ENCODE data around the gene NKX6-2.

NKX6-2 gene

GRCh38 chr10:132785723-132786475 is at the start of gene NKX6-2:
Gene NKX6-2, minus strand, starts transcription at chr10:132786147. Its CDS starts 199 bp downstream, at chr10:132785948.
- Histone ChIP-seq H3K4me3 (ENCODE audit: low read depth, low read length) (no peak within 1 kb of the TSS), H3K27ac (no peak within 1 kb of the TSS), H3K27me3 (replicated peaks) (peaks cover 60% of the 10 kb centered on the region), H3K36me3 (replicated peaks) (no peaks in the 10 kb centered on the region)
- no peak for DNase-seq
- in situ Hi-C loops (cut with HindIII; ENCODE audit: low pct_ligation_motif_present, low sequenced_read_pairs), result no loop called here
- TF ChIP-seq, protein P1, sequence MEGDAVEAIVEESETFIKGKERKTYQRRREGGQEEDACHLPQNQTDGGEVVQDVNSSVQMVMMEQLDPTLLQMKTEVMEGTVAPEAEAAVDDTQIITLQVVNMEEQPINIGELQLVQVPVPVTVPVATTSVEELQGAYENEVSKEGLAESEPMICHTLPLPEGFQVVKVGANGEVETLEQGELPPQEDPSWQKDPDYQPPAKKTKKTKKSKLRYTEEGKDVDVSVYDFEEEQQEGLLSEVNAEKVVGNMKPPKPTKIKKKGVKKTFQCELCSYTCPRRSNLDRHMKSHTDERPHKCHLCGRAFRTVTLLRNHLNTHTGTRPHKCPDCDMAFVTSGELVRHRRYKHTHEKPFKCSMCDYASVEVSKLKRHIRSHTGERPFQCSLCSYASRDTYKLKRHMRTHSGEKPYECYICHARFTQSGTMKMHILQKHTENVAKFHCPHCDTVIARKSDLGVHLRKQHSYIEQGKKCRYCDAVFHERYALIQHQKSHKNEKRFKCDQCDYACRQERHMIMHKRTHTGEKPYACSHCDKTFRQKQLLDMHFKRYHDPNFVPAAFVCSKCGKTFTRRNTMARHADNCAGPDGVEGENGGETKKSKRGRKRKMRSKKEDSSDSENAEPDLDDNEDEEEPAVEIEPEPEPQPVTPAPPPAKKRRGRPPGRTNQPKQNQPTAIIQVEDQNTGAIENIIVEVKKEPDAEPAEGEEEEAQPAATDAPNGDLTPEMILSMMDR (IDR thresholded peaks at IDR 0.05; ENCODE audit: low read depth, low read length, missing control alignments), result no peak

DNA sequence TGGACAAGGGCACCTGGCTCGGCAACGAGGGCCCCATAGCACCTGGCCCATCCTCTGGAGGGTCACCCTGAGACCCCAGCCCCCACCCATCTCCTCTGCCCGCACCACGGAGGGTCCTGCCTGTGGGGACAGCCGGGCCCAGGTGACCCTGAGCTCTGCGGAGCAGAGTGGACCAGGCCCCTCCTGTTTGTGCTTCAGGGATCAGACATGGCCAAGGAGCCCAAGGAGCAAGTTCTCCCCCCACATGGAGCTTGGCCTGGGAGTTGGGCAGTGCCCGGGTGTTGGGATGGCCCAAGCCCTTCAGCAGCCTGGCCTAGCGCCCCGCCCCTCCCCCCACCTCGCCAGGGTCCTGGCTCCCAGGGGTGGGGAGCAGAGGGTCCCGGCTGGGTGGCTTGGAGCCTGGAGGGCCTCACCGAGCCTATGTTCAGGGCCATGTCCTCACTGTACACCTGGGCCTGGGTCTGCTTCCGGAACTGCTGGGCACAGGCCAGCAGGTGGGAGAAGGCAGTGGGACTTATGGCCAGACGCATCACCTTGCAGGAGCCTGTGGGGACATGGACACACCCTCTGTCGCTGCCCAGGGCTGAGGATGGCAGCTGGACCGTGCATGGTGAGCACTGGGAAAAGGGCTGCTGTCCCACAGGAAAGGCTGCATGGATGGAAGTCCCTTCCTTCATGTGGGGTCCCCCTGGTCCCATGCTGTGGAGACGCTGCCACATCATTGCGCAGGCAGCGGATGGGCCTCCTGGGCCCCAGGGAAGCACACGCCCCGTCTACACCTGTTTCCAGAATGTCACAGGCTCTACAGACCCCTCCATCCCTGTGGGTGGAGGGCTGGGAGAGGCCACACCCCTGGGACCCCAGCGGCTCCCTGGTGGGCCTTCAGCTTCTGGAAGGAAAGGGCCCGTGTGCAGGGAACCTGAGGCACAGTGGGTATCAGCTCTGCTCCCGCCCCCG is 49.2 kb upstream of the NKX6-2 start:
- H3K36me3 ChIP-seq (replicated peaks), result no peaks in the 10 kb centered on the region
- peaks cover 10% of the 10 kb centered on the region for H3K27me3 ChIP-seq (replicated peaks)

GRCh38 chr10:132834311-132834761 is 48.4 kb upstream of the NKX6-2 start:
- DNase-seq, result no peak
- in situ Hi-C loops (cut with HindIII; ENCODE audit: low pct_ligation_motif_present, low sequenced_read_pairs), result no loop called here
- Histone ChIP-seq H3K4me3 (ENCODE audit: low read depth, low read length) (no peak overlapping the region), H3K36me3 (replicated peaks) (no peaks in the 10 kb centered on the region), H3K27me3 (replicated peaks) (peaks cover 10% of the 10 kb centered on the region), H3K27ac (no peak overlapping the region)
- TF ChIP-seq, protein P1 (IDR thresholded peaks at IDR 0.05; ENCODE audit: low read depth, low read length, missing control alignments), result no peak

More for the DNA sequence above, 49.2 kb upstream of the NKX6-2 start:
- no peak for DNase-seq
- Histone ChIP-seq H3K4me3 (ENCODE audit: low read depth, low read length) (no peak overlapping the region), H3K27ac (no peak overlapping the region)
- TF ChIP-seq, protein P1 (IDR thresholded peaks at IDR 0.05; ENCODE audit: low read depth, low read length, missing control alignments), result no peak
- in situ Hi-C loops (cut with HindIII; ENCODE audit: low pct_ligation_motif_present, low sequenced_read_pairs), result no loop called here

DNA sequence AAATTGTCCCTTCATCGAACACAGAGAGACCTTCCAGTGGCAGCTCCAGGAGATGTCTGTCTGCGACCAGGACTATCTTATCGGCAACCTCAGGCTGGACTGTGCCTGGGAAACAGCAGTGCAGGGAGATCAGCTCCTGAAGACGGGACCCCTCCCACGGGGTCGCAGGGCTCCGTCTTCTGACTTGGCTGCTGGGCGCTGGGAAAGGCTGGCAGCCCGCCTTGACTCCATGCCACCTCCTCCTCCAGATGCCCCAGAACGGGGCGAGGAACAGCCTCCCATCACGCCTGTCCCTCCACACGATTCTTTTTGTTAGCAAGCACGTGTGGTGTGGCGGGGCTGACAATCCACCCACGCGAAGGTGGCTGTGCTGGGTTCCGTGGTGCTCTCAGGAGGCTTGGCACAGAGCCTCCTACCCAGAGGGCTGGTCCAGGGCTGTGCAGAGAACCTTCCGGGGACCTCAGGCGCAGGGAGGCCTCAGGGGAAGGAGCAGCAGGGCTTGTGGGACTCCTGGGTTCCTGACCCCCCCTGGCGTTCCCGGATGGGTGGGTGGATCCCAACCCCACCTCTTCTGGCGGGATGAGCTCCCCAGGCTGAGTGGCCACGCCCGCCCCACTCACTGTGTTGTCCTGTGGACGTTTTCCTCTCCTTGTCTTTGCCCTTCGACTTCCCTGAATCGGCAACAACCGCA is 47.6 kb upstream of the NKX6-2 start:
- no peak for DNase-seq
- TF ChIP-seq, protein P1 (IDR thresholded peaks at IDR 0.05; ENCODE audit: low read depth, low read length, missing control alignments), result no peak
- H3K27me3 ChIP-seq (replicated peaks), result peaks cover 10% of the 10 kb centered on the region
- no peaks in the 10 kb centered on the region for H3K36me3 ChIP-seq (replicated peaks)
- in situ Hi-C loops (cut with HindIII; ENCODE audit: low pct_ligation_motif_present, low sequenced_read_pairs), result no loop called here
- H3K4me3 ChIP-seq (ENCODE audit: low read depth, low read length), result no peak overlapping the region
- no peak overlapping the region for H3K27ac ChIP-seq

DNA sequence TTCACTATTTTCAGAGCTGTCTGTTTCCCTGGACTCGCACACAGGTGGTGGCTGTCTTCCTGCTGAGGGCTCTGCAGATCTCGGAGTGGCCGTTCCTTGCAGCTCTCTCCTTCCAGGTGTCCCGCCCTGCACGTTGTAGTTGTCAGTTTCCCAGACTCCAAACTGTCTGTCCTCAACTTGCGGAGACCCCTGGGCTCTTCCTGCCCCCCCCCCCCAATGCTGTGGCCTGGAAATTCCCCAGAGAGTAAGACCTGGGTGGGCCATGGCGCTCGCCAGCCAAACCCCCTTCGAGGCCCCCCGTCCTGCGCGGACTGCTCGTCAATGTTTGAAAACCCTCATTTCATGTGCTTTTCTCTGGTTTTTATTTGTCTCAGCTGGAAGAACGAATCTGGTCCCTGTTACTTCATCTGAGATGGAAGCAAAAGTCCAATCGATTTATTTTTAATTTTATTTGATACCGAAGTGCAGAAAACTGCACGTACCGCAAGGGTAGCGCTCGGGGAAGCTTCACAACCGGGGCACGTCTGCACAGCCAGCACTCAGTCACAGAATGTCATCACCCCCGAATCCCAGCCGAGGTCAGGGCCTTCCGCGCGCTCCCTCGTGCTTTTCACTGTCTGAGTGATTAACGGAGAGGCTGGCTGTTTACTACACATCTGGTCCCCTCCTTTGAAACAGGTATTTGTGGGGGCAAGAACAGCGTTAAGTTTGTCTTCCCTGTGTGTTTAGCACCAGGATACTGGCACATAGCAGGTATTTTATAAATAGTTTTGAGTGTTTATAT is 46.4 kb upstream of the NKX6-2 start:
- no peak overlapping the region for H3K4me3 ChIP-seq (ENCODE audit: low read depth, low read length)
- H3K36me3 ChIP-seq (replicated peaks), result no peaks in the 10 kb centered on the region
- DNase-seq, result no peak
- H3K27me3 ChIP-seq (replicated peaks), result peaks cover 10% of the 10 kb centered on the region
- in situ Hi-C loops (cut with HindIII; ENCODE audit: low pct_ligation_motif_present, low sequenced_read_pairs), result no loop called here
- TF ChIP-seq, protein P1 (IDR thresholded peaks at IDR 0.05; ENCODE audit: low read depth, low read length, missing control alignments), result no peak
- H3K27ac ChIP-seq, result no peak overlapping the region

Data from brain microvascular endothelial cell (primary cell).